Memory B cell (primary cell): ENCODE data around the gene PTPRD.

Experiments
- ATAC-seq: fragments of 150-1000 bp; cut with Tn5 transposase; 2 replicates; pipeline ENCODE4 v1.10.0; 2021; ENCODE audit warnings: low read depth, mild to moderate bottlenecking, moderate library complexity
- DNase-seq, 2 donors: peaks; one replicate each; pipeline ENCODE4 v3.0.0; 2022; ENCODE audit warnings: low spot score in 2 of 2
- H3K27ac Mint-ChIP-seq: one replicate; pipeline ENCODE4 v1.8.0; 2022; ENCODE audit warnings: mild to moderate bottlenecking, moderate library complexity, mixed read lengths
- H3K27me3 Mint-ChIP-seq: one replicate; pipeline ENCODE4 v1.8.0; 2022; ENCODE audit warnings: mixed read lengths
- H3K36me3 Mint-ChIP-seq: one replicate; pipeline ENCODE4 v1.8.0; 2022; ENCODE audit warnings: mild to moderate bottlenecking, mixed read lengths
- H3K4me1 Mint-ChIP-seq: one replicate; pipeline ENCODE4 v1.8.0; 2022; ENCODE audit warnings: mixed read lengths
- H3K4me3 Mint-ChIP-seq: one replicate; pipeline ENCODE4 v1.8.0; 2022; ENCODE audit warnings: mild to moderate bottlenecking, moderate library complexity, mixed read lengths
- H3K9me3 Mint-ChIP-seq: one replicate; pipeline ENCODE4 v1.8.0; 2022; ENCODE audit warnings: mixed read lengths

The PTPRD gene

DNA sequence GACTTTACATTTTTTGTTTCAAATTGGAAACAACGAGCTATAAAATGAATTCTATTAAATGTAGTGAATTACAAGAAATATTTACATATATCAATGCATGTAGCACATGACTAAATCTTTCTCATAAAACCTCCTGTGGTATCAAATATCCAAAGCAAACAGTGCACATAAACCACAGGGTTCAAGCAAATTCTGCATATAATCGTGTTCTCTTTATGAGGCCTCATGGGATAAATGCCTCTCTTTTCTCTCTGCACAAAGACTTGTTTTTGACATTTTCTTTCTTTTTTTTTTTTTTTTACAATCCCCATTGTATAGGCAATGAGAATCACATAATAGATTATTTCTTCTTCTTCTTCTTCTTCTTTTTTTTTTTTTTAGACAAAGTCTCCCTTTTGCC lies 1696.0 kb downstream of the PTPRD start:
- no peak overlapping the region for H3K27ac Mint-ChIP-seq
- H3K4me1 Mint-ChIP-seq, result no peaks in the 10 kb centered on the region
- H3K9me3 Mint-ChIP-seq, result peaks cover 6% of the 10 kb centered on the region
- no peak for DNase-seq
- H3K4me3 Mint-ChIP-seq, result no peak overlapping the region
- no peaks in the 10 kb centered on the region for H3K36me3 Mint-ChIP-seq
- no peaks in the 10 kb centered on the region for H3K27me3 Mint-ChIP-seq
- no peak for ATAC-seq

DNA sequence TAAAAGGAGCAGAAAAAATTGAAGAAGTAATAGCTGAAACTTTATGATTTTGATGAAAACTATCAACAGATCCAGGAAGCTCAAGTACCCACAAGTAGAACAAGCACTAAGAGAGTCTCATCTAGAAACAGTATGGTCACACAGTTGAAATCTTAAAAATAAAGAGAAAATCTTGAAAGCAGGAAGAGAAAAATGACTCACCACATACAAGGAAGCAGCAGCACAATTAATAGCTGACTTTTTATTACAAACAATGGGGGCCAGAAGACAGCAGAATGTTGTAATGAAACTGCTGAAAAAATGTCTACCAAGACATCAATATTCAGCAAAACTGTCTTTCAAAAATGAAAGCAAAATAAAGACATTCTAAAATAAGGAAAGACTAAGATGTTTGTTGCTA lies 1704.9 kb downstream of the PTPRD start:
- Mint-ChIP-seq H3K4me1 (no peaks in the 10 kb centered on the region), H3K27me3 (no peaks in the 10 kb centered on the region), H3K27ac (no peak overlapping the region), H3K4me3 (no peak overlapping the region), H3K36me3 (no peaks in the 10 kb centered on the region), H3K9me3 (peaks cover 5% of the 10 kb centered on the region)
- no peak for DNase-seq
- ATAC-seq, result no peak

DNA sequence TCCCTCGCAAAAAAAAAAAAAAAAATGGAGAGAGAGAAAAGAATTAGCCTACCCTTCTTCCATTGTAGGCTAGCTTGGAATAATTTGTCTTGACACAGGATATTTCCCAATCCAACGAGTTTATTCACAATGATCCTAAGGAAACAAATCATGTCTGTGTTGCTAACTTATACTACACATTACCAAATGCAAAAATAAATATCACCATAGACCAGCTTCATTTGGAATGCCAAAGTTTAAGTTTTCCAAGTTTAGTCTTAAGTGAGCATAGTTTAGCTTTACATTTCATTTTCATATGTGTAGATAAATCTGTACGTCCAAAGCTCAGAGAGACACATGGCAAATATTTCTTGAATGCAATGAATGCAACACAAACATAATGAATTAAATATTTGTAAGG lies 1707.1 kb downstream of the PTPRD start:
- Mint-ChIP-seq H3K27ac (no peak overlapping the region), H3K4me3 (no peak overlapping the region), H3K36me3 (no peaks in the 10 kb centered on the region), H3K27me3 (no peaks in the 10 kb centered on the region), H3K4me1 (no peaks in the 10 kb centered on the region), H3K9me3 (peaks cover 5% of the 10 kb centered on the region)
- no peak for ATAC-seq
- DNase-seq, result no peak

DNA sequence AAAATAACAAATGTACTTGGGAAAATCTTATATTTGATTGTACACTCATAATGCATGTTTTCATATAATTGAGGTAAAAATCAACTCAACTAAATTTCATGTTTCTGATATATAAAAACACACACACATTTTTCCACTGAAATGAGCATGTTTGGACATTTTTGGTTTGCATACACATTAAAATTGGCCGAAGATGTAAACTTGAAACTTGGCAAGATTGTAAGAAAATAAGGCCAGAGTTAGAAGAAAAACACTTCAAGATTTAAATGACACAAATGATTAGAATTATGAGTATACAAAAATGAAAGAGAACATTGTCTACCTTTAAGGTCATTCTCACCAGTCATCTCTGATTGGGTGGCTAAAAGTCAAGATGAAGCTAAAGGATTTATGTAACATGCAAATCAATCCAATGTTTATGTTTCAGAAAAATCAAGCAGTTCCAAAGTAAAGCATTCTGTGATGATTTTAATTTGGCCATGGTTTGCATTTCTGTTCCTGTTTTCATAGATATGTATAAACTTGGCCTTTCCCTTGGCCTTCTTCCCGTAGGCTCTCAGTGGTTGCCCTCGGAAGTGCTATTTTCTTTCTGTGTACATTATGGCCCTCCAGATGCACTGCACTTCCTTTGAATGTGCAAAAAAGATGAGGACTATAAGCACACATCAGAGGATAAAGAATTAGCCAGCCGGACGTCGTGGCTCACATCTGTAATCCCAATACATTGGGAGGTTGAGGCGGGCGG lies 1707.9 kb downstream of the PTPRD start:
- DNase-seq, result no peak
- Mint-ChIP-seq H3K27ac (no peak overlapping the region), H3K36me3 (no peaks in the 10 kb centered on the region), H3K9me3 (peaks cover 5% of the 10 kb centered on the region), H3K27me3 (no peaks in the 10 kb centered on the region), H3K4me3 (no peak overlapping the region), H3K4me1 (no peaks in the 10 kb centered on the region)
- ATAC-seq, result no peak

DNA sequence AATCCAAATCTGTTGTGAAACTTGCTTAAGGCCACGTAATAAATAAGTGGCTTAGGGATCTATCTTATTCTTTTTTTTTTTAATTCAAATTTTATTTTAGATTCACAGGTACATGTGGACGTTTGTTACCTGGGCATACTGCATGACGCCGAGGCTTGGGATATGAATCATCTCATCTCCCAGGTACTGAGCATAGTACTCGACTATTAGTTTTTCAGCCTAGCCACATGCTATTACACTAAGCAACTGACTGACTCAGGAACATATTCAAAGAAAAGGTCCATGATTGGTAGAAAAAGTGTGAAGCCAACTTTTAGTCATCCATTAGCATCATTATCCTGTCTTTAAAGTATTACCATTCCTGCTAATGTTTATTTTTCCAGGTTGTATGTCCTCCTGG lies 1709.7 kb downstream of the PTPRD start:
- ATAC-seq (no peak), DNase-seq (no peak)
- Mint-ChIP-seq H3K4me1 (no peaks in the 10 kb centered on the region), H3K9me3 (no peaks in the 10 kb centered on the region), H3K27me3 (no peaks in the 10 kb centered on the region), H3K27ac (no peak overlapping the region), H3K4me3 (no peak overlapping the region), H3K36me3 (no peaks in the 10 kb centered on the region)

DNA sequence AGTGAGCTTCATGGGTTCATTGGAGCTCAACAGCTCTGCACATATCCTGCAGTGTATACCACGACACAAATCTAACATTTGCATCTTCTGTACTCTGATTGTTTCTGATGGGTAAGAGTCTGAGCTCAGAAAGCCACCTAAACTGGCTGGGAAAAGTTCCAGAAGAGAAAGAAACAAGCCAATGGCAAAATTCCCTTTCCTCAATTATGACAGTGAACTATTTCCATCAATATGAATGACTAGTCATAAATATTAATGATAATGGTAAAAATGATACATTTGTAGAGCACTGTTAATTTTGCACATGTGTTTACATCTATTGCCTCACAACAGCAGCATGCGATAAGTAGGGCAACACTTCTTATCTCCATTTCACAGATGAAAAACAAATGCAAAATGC lies 1711.7 kb downstream of the PTPRD start:
- no peak for DNase-seq
- H3K27ac Mint-ChIP-seq, result no peak overlapping the region
- no peaks in the 10 kb centered on the region for H3K4me1 Mint-ChIP-seq
- H3K27me3 Mint-ChIP-seq, result no peaks in the 10 kb centered on the region
- ATAC-seq, result no peak
- no peaks in the 10 kb centered on the region for H3K9me3 Mint-ChIP-seq
- H3K36me3 Mint-ChIP-seq, result no peaks in the 10 kb centered on the region
- no peak overlapping the region for H3K4me3 Mint-ChIP-seq

DNA sequence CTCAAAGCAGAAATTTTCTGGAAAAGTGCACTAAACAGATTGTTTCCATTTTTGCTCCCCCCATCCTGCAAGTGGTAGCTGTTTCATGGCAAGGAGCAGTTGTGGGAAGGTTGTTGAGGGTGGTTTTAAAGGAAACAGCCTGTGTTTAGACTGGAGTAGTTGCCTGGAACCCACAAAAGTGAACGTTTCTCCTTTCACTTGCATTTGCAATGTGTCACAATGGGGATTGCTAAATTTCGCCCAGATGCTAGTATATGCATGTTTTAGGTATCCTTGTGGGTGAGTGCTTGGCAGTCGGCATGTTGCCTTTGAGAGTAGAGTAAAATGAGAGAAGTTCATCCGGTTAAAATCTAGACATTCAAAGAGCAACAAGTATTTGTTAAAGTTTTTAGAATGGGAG lies 1713.3 kb downstream of the PTPRD start:
- DNase-seq, result no peak
- no peak for ATAC-seq
- no peak overlapping the region for H3K27ac Mint-ChIP-seq
- H3K27me3 Mint-ChIP-seq, result no peaks in the 10 kb centered on the region
- H3K9me3 Mint-ChIP-seq, result no peaks in the 10 kb centered on the region
- H3K36me3 Mint-ChIP-seq, result no peaks in the 10 kb centered on the region
- no peak overlapping the region for H3K4me3 Mint-ChIP-seq
- H3K4me1 Mint-ChIP-seq, result no peaks in the 10 kb centered on the region

DNA sequence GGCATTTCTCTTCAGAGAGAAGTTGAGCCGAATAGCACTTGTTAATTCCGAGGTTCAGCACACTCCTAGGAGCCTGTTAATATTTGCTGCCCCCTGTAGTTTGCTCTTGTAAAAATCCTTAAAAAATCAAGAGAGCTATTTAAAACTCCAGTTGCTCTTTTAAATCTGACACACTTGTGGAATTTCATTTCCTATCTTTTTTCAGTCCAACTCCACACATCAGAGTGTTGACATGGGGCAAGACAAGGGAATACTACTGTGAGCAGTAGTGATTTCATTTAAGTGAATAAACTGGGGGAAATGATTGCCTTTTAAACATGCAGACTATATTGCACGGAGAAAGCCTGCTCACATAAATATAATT lies 1717.0 kb downstream of the PTPRD start:
- Mint-ChIP-seq H3K9me3 (no peaks in the 10 kb centered on the region), H3K4me3 (no peak overlapping the region), H3K36me3 (no peaks in the 10 kb centered on the region), H3K27ac (no peak overlapping the region), H3K27me3 (no peaks in the 10 kb centered on the region), H3K4me1 (no peaks in the 10 kb centered on the region)
- ATAC-seq (no peak), DNase-seq (no peak)

DNA sequence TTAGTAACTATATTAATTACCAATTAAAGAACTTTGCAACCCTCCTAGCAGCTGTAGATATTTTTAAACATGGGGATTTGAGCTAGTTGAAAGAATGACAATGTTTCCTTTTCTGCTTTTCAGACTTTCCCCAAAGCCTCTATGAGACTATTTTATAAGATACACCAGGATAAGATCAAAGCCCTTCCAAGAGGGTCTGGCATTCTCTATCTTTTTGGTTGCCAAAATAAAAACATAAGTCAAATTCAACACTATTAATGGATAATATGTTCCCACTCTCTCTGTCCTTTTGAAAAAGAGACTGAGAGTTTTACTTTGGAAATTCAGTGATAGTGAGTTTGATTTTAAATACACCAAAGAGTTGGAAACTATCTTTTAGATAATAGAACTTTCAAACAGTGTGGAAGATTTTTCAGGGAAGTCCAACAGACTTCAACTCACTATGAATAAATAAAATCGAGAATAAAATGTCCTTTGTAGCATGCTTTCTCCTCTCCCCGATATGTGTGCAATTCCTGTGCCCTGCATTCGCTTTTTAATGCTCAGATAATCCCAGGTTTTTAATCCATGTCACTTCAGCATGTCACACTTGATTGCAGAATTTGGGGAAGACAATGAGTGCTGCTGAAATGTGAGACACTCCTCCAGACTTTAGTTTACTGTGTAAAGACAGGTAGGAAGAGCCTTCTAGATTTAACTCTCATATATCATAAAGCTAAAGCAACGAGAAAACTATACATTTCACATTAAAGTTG lies 1717.5 kb downstream of the PTPRD start:
- DNase-seq (no peak), ATAC-seq (no peak)
- Mint-ChIP-seq H3K36me3 (no peaks in the 10 kb centered on the region), H3K4me1 (no peaks in the 10 kb centered on the region), H3K27me3 (no peaks in the 10 kb centered on the region), H3K4me3 (no peak overlapping the region), H3K27ac (no peak overlapping the region), H3K9me3 (no peaks in the 10 kb centered on the region)

DNA sequence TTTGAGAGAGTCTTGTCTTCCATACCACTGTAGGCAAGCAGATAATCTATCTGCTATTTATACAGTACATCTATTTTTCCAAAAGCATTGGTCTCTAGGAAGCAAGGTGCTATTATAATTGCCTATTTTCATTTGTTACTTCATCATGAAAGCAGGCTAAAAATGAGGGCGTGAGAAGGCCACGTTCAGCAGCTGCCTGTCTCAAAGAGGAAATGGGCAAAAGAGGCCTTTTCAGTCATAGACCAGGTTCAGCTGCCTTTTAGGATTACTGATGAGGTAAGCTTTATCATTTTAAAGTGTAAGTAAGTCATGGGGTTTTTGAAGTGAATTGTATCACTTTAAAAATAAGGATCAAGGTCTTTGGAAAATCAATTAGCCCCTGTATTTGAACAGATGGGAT lies 1722.1 kb downstream of the PTPRD start:
- Mint-ChIP-seq H3K36me3 (no peaks in the 10 kb centered on the region), H3K4me3 (no peak overlapping the region), H3K27me3 (no peaks in the 10 kb centered on the region), H3K4me1 (no peaks in the 10 kb centered on the region), H3K9me3 (peaks cover 2% of the 10 kb centered on the region), H3K27ac (no peak overlapping the region)
- ATAC-seq, result no peak
- DNase-seq, result no peak

DNA sequence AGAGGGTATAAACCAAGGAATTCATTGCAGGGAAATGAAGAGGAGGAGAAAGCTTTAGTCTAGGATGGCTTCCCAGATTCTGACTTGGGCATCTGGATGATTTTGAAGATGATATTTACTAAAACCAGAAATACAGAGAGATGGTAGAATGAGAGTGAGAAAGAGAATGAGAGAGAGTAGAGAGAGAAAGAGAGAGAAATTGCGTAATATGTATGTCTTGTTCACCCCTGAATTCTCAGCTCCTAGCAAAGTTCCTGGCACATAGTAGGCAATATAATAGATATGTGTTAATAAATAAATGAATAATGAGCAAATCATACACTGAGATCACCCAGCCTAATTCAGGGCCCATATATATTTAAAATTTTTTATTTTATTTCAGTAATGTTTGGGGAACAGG lies 1723.7 kb downstream of the PTPRD start:
- Mint-ChIP-seq H3K27ac (no peak overlapping the region), H3K27me3 (no peaks in the 10 kb centered on the region), H3K4me3 (no peak overlapping the region), H3K9me3 (peaks cover 2% of the 10 kb centered on the region), H3K36me3 (no peaks in the 10 kb centered on the region), H3K4me1 (no peaks in the 10 kb centered on the region)
- no peak for DNase-seq
- no peak for ATAC-seq

DNA sequence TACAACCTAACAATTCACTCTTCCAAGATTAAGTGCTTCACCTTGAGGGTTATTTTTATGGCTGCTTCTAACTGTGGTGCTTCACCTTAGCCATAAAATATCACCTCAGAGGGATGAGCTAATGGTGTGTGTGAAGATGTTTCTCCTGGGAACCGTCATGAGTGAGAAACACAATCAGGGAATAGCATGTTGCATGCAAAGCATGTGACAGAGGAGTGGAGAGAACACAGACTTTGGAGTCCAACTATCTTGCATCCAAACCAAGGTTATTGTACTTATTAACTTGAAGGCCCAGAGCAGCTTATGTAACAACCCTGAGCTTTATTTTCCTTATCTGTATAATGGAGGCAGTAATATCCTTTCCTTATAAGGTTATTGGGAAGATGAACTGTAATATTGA lies 1724.2 kb downstream of the PTPRD start:
- Mint-ChIP-seq H3K4me1 (no peaks in the 10 kb centered on the region), H3K27me3 (no peaks in the 10 kb centered on the region), H3K27ac (no peak overlapping the region), H3K36me3 (no peaks in the 10 kb centered on the region), H3K4me3 (no peak overlapping the region), H3K9me3 (peaks cover 2% of the 10 kb centered on the region)
- ATAC-seq (no peak), DNase-seq (no peak)

DNA sequence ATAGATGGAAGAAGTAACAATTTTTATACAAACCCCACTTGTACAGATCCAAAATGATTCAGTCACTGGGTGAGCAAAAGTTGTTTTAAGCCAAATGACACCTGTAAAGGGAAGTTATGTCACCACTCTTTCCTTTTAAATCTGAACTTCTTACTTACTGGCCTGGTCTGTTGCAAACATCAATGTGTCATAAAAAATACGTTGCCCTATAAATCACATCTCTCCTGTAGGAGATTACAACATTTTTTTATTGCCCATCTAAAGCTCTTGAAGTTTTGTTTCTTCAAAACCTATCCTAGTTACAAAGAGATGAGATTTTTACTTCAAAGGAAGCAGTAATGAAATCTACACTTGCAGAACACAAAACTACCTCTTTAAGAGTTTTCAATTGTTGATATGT lies 1725.4 kb downstream of the PTPRD start:
- no peak overlapping the region for H3K27ac Mint-ChIP-seq
- no peaks in the 10 kb centered on the region for H3K4me1 Mint-ChIP-seq
- H3K27me3 Mint-ChIP-seq, result no peaks in the 10 kb centered on the region

DNA sequence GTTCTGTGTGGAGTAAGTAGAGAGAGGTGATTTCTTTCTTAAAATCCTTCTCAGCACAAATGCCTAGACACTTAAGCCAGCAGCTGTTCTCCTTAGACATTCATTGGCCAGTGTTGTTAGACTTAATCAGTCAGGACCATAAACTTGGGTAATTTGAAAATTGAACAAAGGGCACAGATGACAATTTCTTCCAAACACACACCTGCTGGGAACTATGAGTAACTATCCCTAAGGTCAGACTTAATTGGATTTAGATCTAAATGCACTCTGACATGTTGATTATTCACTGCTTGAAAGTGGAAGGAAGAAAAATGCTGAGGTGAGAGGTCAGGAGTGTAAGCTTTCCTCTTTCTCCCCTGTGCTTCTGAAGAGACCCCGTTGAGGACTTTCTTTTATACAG lies 1729.5 kb downstream of the PTPRD start:
- Mint-ChIP-seq H3K4me1 (no peaks in the 10 kb centered on the region), H3K4me3 (no peak overlapping the region), H3K9me3 (no peaks in the 10 kb centered on the region), H3K36me3 (no peaks in the 10 kb centered on the region), H3K27ac (no peak overlapping the region), H3K27me3 (no peaks in the 10 kb centered on the region)
- no peak for DNase-seq
- no peak for ATAC-seq

More for the DNA sequence above, 1725.4 kb downstream of the PTPRD start:
- Mint-ChIP-seq H3K4me3 (no peak overlapping the region), H3K9me3 (peaks cover 2% of the 10 kb centered on the region), H3K36me3 (no peaks in the 10 kb centered on the region)
- ATAC-seq (no peak), DNase-seq (no peak)

DNA sequence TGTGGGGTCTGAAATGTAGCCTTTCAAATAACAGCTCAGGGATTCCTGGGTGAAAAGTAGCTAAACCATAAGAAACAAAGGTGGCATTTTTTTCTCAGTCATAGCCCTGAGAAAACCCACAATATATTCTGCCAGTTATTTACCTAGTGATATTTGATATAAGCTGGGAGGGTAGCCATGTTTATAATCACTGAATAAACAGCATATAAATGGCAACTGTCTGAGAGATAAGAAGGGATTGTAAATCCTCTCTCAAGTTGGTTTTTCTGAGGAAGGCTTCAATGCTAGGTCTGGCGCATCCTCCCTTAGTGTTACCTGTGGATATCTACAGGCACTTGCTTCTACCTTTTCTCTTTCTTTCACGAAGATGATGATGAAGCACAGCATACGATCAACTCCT lies 1732.7 kb downstream of the PTPRD start:
- H3K27me3 Mint-ChIP-seq, result no peaks in the 10 kb centered on the region
- H3K4me1 Mint-ChIP-seq, result no peaks in the 10 kb centered on the region
- ATAC-seq, result no peak
- H3K9me3 Mint-ChIP-seq, result no peaks in the 10 kb centered on the region
- H3K4me3 Mint-ChIP-seq, result no peak overlapping the region
- H3K36me3 Mint-ChIP-seq, result no peaks in the 10 kb centered on the region
- DNase-seq, result no peak
- H3K27ac Mint-ChIP-seq, result no peak overlapping the region
